ENCODE measurements around the gene GTF3C6.
"Not testable (repeated sequence)": the region's sequence is repeated elsewhere in the genome, so short reads cannot be mapped to it uniquely, and the experiment has no call there.

GTF3C6 gene

DNA sequence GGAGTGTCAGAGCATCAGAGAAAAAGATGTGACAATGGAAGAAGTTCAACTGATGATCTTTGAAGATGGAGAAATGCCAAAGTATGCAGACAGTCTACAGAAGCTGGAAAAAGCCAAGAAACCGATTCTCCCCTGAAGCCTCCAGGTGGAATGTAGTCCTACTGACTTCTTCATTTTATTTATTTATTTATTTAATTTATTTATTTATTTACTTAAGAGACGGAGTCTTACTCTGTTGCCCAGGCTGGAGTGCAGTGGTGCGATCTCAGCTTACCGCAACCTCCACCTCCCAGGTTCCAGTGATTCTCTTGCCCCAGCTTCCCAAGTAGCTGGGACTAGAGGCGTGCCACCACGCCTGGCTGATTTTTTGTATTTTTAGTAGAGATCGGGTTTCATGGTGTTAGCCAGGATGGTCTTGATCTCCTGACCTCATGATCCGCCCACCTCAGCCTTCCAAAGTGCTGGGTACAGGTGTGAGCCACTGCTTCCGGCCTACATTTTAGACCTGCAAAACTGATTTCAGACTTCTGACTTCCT, 21.1 kb downstream of the GTF3C6 start:
- DNase-seq (ENCODE audit: low read depth in 2 of 2), result no peak

- DNase-seq (ENCODE audit: low read depth in 2 of 2), result no peak
Measured at GRCh38 chr6:110980227-110980626, 21.7 kb downstream of the GTF3C6 start.

GRCh38 chr6:110980648-110981047, 22.1 kb downstream of the GTF3C6 start:
- DNase-seq (ENCODE audit: low read depth in 2 of 2), result no peak

DNA sequence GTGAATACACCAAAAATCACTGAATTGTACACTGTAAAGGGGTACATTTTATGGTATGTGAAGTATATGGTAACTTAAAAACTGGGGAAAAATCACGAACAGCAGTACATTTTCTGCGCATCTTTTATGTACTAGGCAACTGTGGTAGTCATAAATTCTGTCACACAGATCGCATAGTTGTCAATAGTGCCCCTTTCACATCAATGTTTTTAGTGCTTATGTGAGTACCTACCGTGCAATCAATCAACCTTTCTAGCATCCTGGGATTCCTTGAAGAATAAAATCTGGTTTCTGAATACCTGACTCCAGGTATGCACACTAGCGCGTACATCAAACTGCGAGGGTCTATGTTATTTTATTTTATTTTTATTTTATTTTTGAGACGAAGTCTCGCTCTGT, 22.7 kb downstream of the GTF3C6 start:
- DNase-seq (ENCODE audit: low read depth in 2 of 2), result no peak

GRCh38 chr6:110990840-110991576, 32.5 kb downstream of the GTF3C6 start:
- DNase-seq (ENCODE audit: low read depth in 2 of 2), result no peak

DNA sequence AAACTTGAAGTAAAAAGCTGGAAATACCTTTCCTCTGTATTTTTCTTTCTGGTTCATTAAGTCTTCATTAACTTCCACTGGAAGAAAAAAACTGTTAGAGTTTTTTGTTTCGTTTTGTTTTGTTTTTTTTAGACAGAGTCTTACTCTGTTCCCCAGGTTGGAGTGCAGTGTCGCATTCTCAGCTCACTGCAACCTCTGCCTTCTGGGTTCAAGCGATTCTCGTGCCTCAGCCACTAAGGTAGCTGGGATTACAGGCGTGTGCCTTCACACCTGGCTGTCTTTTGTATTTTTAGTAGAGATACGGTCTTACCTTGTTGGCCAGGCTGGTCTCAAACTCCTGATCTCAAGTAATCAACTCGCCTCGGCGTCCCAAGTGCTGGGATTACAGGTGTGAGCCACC, 38.2 kb downstream of the GTF3C6 start:
- DNase-seq (ENCODE audit: low read depth in 2 of 2), result no peak

- DNase-seq (ENCODE audit: low read depth in 2 of 2), result no peak
Measured at GRCh38 chr6:110999634-111000270, 41.2 kb downstream of the GTF3C6 start.

- DNase-seq (ENCODE audit: low read depth in 2 of 2), result no peak
Measured at GRCh38 chr6:111002350-111002749, 43.8 kb downstream of the GTF3C6 start.

- DNase-seq (ENCODE audit: low read depth in 2 of 2), result no peak
Measured at GRCh38 chr6:111011360-111012142, 53.0 kb downstream of the GTF3C6 start.

DNA sequence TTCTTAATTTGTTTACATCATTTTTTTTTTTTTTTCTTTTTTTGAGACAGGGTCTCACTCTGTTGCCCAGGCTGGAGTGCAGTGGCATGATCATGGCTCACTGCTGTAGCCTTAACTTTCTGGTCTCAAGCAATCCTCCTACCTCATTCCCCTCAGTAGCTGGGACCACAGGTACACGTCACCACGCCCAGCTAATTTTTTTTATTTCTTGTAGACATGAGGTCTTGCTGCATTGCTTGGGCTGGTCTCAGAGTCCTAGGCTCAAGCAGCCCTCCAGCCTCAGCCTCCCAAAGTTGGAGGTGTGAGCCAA, 53.6 kb downstream of the GTF3C6 start:
- DNase-seq (ENCODE audit: low read depth in 2 of 2), result no peak

DNA sequence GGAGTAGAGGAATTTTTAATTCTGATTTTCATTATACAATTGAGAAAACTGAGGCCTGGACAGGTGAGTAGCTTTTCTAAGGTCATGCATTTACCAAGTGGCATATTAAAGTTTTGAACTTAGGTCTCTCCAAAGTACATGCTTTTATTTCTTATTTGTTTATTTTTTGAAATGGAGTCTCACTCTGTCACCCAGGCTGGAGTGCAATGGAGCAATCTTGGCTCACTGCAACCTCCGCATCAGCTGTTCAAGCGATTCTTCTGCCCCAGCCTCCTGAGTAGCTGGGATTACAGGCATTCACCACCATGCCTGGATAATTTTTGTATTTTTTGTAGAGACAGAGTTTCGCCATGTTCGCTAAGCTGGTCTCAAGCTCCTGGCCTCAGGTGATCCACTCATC, 54.0 kb downstream of the GTF3C6 start:
- DNase-seq (ENCODE audit: low read depth in 2 of 2), result not testable (repeated sequence)

- no peak for DNase-seq (ENCODE audit: low read depth in 2 of 2)
Measured at GRCh38 chr6:111013144-111013915, 54.8 kb downstream of the GTF3C6 start.

- DNase-seq (ENCODE audit: low read depth in 2 of 2), result no peak
Measured at GRCh38 chr6:111015389-111016124, 57.1 kb downstream of the GTF3C6 start.

DNA sequence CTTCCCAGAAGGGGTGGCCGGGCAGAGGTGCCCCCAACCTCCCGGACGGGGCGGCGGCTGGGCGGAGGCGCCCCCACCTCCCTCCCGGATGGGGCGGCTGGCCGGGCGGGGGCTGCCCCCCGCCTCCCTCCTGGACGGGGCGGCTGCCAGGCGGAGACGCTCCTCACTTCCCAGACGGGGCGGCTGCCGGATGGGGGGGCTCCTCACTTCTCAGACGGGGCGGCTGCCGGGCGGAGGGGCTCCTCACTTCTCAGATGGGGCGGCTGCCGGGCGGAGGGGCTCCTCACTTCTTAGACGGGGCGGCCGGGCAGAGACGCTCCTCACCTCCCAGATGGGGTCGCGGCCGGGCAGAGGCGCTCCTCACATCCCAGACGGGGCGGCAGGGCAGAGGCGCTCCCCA, 58.7 kb downstream of the GTF3C6 start:
- DNase-seq (ENCODE audit: low read depth in 2 of 2), result not testable (repeated sequence)
